Vagina (tissue), 2 donors: ENCODE results near the gene DLL1.

Experiments used
- CTCF ChIP-seq, 3 experiments: fragments of 450-650 bp in 2 of 3; fragments of 200-600 bp in 1 of 3; sonication (generic) in 1 of 3; IDR thresholded peaks; one replicate each; pipeline ENCODE4 v1.5.1; 2017 to 2019; ENCODE audit warnings: antibody characterized with exemption in 3 of 3, mild to moderate bottlenecking in 2 of 3, moderate library complexity in 2 of 3
- POLR2A ChIP-seq, 2 donors: fragments of 450-650 bp; IDR thresholded peaks; one replicate each; pipeline ENCODE4 v1.6.1; 2017; ENCODE audit warnings: antibody characterized with exemption in 2 of 2, mild to moderate bottlenecking in 2 of 2, moderate library complexity in 2 of 2

- no peak for TF ChIP-seq POLR2A (IDR thresholded peaks at IDR 0.05)
- no peak for TF ChIP-seq CTCF (IDR thresholded peaks at IDR 0.05)
These were observed 41.8 kb downstream of the DLL1 start for GRCh38 chr6:170248861-170249600.
